GM19372 (cell line): ENCODE results near the gene ITGAE.

ENCODE experiments used
- ATAC-seq: cut with Tn5 transposase; IDR thresholded peaks from one replicate; pipeline ENCODE4 v1.9.1; 2021; ENCODE audit warnings: mild to moderate bottlenecking, low read depth, moderate library complexity; ENCODE audit not compliant: unreplicated experiment

The ITGAE gene

GRCh38 chr17:3763777-3764170 lies 37.2 kb downstream of the ITGAE start:
- no peak for ATAC-seq

GRCh38 chr17:3762922-3763776 lies 37.8 kb downstream of the ITGAE start:
- no peak for ATAC-seq

GRCh38 chr17:3761918-3762380 lies 39.0 kb downstream of the ITGAE start:
- no peak for ATAC-seq

GRCh38 chr17:3761036-3761917 lies 39.7 kb downstream of the ITGAE start:
- ATAC-seq: no peak

GRCh38 chr17:3759597-3760216 lies 41.3 kb downstream of the ITGAE start:
- no peak for ATAC-seq

GRCh38 chr17:3755335-3756030 lies 45.5 kb downstream of the ITGAE start:
- no peak for ATAC-seq

GRCh38 chr17:3754458-3755334 lies 46.3 kb downstream of the ITGAE start:
- ATAC-seq: no peak

- ATAC-seq: no peak
Observed at GRCh38 chr17:3754066-3754457, 46.9 kb downstream of the ITGAE start.

GRCh38 chr17:3753624-3754023 lies 47.4 kb downstream of the ITGAE start:
- no peak for ATAC-seq

GRCh38 chr17:3751836-3752235 lies 49.2 kb downstream of the ITGAE start:
- ATAC-seq: no peak

- no peak for ATAC-seq
Observed at GRCh38 chr17:3750926-3751325, 50.1 kb downstream of the ITGAE start.

GRCh38 chr17:3750296-3750695 lies 50.7 kb downstream of the ITGAE start:
- no peak for ATAC-seq

GRCh38 chr17:3748576-3748975 lies 52.4 kb downstream of the ITGAE start:
- ATAC-seq: no peak

GRCh38 chr17:3747805-3748204 lies 53.2 kb downstream of the ITGAE start:
- no peak for ATAC-seq

GRCh38 chr17:3745071-3745470 lies 55.9 kb downstream of the ITGAE start:
- no peak for ATAC-seq

GRCh38 chr17:3744014-3744413 lies 57.0 kb downstream of the ITGAE start:
- ATAC-seq: no peak

GRCh38 chr17:3740611-3741073 lies 60.3 kb downstream of the ITGAE start:
- no peak for ATAC-seq

- no peak for ATAC-seq
Observed at GRCh38 chr17:3739422-3740124, 61.4 kb downstream of the ITGAE start.
